K562 (cell line): ENCODE data around the gene MACROH2A2. TPM values are rescaled to one million over a fixed set of nuclear protein-coding genes. Genes with fewer than 3 reads are reported as not detected.

Experiments
- ATAC-seq: fragments of 200-7000 bp; cut with Tn5 transposase; 3 replicates; pipeline ENCODE4 v1.9.1; 2020; ENCODE audit warnings: moderate library complexity
- BruUV-seq: library from RNA; stranded (reverse); fragments of 400-500 nt; replicated peaks from 2 replicates; lab custom pipeline; 2021; lab: Mats Ljungman, UMichigan
- CTCF ChIA-PET: fragments of 300-600 bp; formaldehyde crosslinking; extraction: SDS; loops from one replicate; lab custom pipeline; 2021; ENCODE audit warnings: low intra/inter-chr PET ratio; lab: Yijun Ruan, JAX
- POLR2A ChIA-PET: fragments of 300-600, 350-650 bp; sonication (Branson Sonifier 250); formaldehyde crosslinking; extraction: SDS; loops from one replicate; lab custom pipeline; 2021; ENCODE audit warnings: antibody characterized with exemption, inconsistent platforms; lab: Yijun Ruan, JAX
- DNase-seq, 4 experiments: peaks; one replicate each; pipeline versions ENCODE4 v3.0.0 to v3.0.0-alpha.2; 2011 to 2018; ENCODE audit warnings: low spot score in 3 of 4, mixed read lengths in 3 of 4; ENCODE audit errors: extremely low read depth in 1 of 4
- FAIRE-seq: peaks from 2 replicates; lab custom pipeline; 2011; peaks lifted over from hg19 to GRCh38; lab: Jason Lieb, UNC
- H2AFZ ChIP-seq: 2 replicates; pipeline ENCODE4 v1.6.0; 2011; ENCODE audit warnings: low read depth, low read length, control low read depth, inconsistent platforms
- H3K27ac ChIP-seq: fragments of 200-600 bp; 3 replicates; pipeline ENCODE4 v1.8.0; 2011; ENCODE audit warnings: low read depth, mild to moderate bottlenecking, control low read depth, inconsistent platforms, low read length, moderate library complexity, mixed read lengths; ENCODE audit errors: extremely low read depth
- H3K27me3 ChIP-seq, 2 experiments: fragments of 300-600 bp in 1 of 2; 2 replicates in 1 of 2; 3 replicates in 1 of 2; pipeline versions ENCODE4 v1.6.0 to v1.8.0; 2011; ENCODE audit warnings: inconsistent platforms in 2 of 2, low read length in 2 of 2, mild to moderate bottlenecking in 1 of 2, mixed read lengths in 1 of 2, moderate library complexity in 1 of 2; ENCODE audit not compliant: control insufficient read depth in 2 of 2, insufficient read depth in 2 of 2
- H3K36me3 ChIP-seq: fragments of 300-600 bp; 3 replicates; pipeline ENCODE4 v1.8.0; 2011; ENCODE audit warnings: mild to moderate bottlenecking, low read length, inconsistent platforms; ENCODE audit not compliant: control insufficient read depth, insufficient read depth
- H3K4me1 ChIP-seq, 2 experiments: fragments of 200-600 bp in 1 of 2; replicated peaks in 1 of 2; 2 replicates in 1 of 2; 3 replicates in 1 of 2; pipeline versions ENCODE4 v1.5.1 to v1.8.0; 2011; ENCODE audit warnings: inconsistent platforms in 2 of 2, low read length in 2 of 2, mild to moderate bottlenecking in 1 of 2, mixed read lengths in 1 of 2, moderate library complexity in 1 of 2; ENCODE audit not compliant: control insufficient read depth in 2 of 2, insufficient read depth in 2 of 2
- H3K4me2 ChIP-seq: 2 replicates; pipeline ENCODE4 v1.6.1; 2011; ENCODE audit warnings: low read length, control low read depth, inconsistent platforms, mixed read lengths; ENCODE audit not compliant: insufficient read depth
- H3K4me3 ChIP-seq: fragments of 200-600 bp; sonication (generic), shearing (Covaris generic); 2 replicates; pipeline ENCODE4 v1.5.1; 2016; ENCODE audit warnings: control low read depth, inconsistent platforms
- H3K79me2 ChIP-seq: fragments of 200-600 bp; 3 replicates; pipeline ENCODE4 v1.8.0; 2011; ENCODE audit warnings: low read length, inconsistent platforms; ENCODE audit not compliant: control insufficient read depth, insufficient read depth
- H3K9ac ChIP-seq, 2 experiments: 2 replicates each; pipeline versions ENCODE4 v1.6.0 to v1.6.1; 2011; ENCODE audit warnings: low read depth in 2 of 2, low read length in 2 of 2, control low read depth in 1 of 2, inconsistent platforms in 1 of 2, mild to moderate bottlenecking in 1 of 2, mixed read lengths in 1 of 2; ENCODE audit not compliant: insufficient read depth in 1 of 2
- H3K9me1 ChIP-seq: one replicate; pipeline ENCODE4 v1.6.0; 2011; ENCODE audit warnings: inconsistent platforms, mild to moderate bottlenecking, low read length, moderate library complexity; ENCODE audit not compliant: control insufficient read depth, insufficient read depth
- H3K9me3 ChIP-seq: replicated peaks from 2 replicates; pipeline ENCODE4 v1.5.1; 2011; ENCODE audit warnings: low read depth, low read length, inconsistent platforms; ENCODE audit not compliant: control insufficient read depth, insufficient read depth
- H4K20me1 ChIP-seq: replicated peaks from 2 replicates; pipeline ENCODE4 v1.6.1; 2011; ENCODE audit warnings: low read length, inconsistent platforms, mixed read lengths; ENCODE audit not compliant: control insufficient read depth, insufficient read depth
- CREM ChIP-seq: IDR thresholded peaks from 2 replicates; pipeline ENCODE4 v1.6.1; 2014; ENCODE audit warnings: antibody characterized with exemption, low read depth
- DLX4 ChIP-seq: fragments of 250-450 bp; sonication (Bioruptor Pico); IDR thresholded peaks from 2 replicates; pipeline ENCODE4 v1.6.1; 2021; ENCODE audit warnings: mild to moderate bottlenecking
- MLLT1 ChIP-seq, 2 experiments: fragments of 450-650 bp; IDR thresholded peaks; 2 replicates each; pipeline ENCODE4 v1.6.1; 2016
- RAD21 ChIP-seq, 2 experiments: fragments of 250-450 bp in 1 of 2; fragments of 450-650 bp in 1 of 2; sonication (Bioruptor Pico) in 1 of 2; formaldehyde crosslinking in 1 of 2; IDR thresholded peaks in 1 of 2; conservative IDR thresholded peaks in 1 of 2; 2 replicates each; pipeline versions ENCODE4 v1.4.0 to v1.8.0; 2020 to 2022; ENCODE audit warnings: mild to moderate bottlenecking in 2 of 2, moderate library complexity in 1 of 2
- TFE3 ChIP-seq: fragments of 450-650 bp; formaldehyde crosslinking; IDR thresholded peaks from 2 replicates; pipeline ENCODE4 v1.4.0; 2020; ENCODE audit warnings: mild to moderate bottlenecking, mixed read lengths
- ZNF277 ChIP-seq: fragments of 250-450 bp; sonication (Bioruptor Pico); IDR thresholded peaks from 2 replicates; pipeline ENCODE4 v1.8.0; 2022; ENCODE audit warnings: inconsistent platforms, mild to moderate bottlenecking, moderate library complexity, borderline replicate concordance
- ZNF407 ChIP-seq: fragments of 450-650 bp; IDR thresholded peaks from 2 replicates; pipeline ENCODE4 v1.6.1; 2016; ENCODE audit warnings: low read depth
- WGBS: fragments of 100-300 bp; shearing (Covaris generic); methylation state at CpG from one replicate; pipeline ENCODE4 v1.1.6; 2016; ENCODE audit warnings: low coverage, mixed read lengths; ENCODE audit not compliant: insufficient coverage; ENCODE audit errors: missing lambda C conversion rate; 5-methylcytosine and 5-hydroxymethylcytosine counted together
- in situ Hi-C: fragments of 300-500 bp; cut with MboI; formaldehyde crosslinking; loops from 4 replicates; pipeline ENCODE4 v1.15.0; 2018; ENCODE audit warnings: inconsistent platforms, mixed read lengths
- intact Hi-C: fragments of 100-400 bp; cut with micrococcal nuclease; formaldehyde crosslinking; loops from 2 replicates; pipeline ENCODE4 v1.14.2; 2022
- polyA plus RNA-seq, 8 experiments: library from polyadenylated mRNA; depleted of rRNA in 4 of 8; stranded (reverse) in 5 of 8; unstranded in 3 of 8; fragments of >200 nt; fragmentation: Nextera tagmentation in 2 of 8; fragmentation: Illumina TruSeq in 1 of 8; extraction: Ambion mirVana in 2 of 8; extraction: Trizol in 1 of 8; gene quantifications; 2 replicates each; pipeline versions ENCODE4 v1.2.1 to v1.2.3, GENCODE V29; 2011 to 2014; ENCODE audit warnings: inconsistent platforms in 1 of 8, missing spikeins in 1 of 8
- total RNA-seq, 7 experiments: library from RNA; depleted of rRNA in 6 of 7; stranded (reverse); fragments of >200 nt in 6 of 7; fragmentation: Illumina TruSeq in 2 of 7; extraction: Trizol in 2 of 7; gene quantifications; 2 replicates each; pipeline versions ENCODE4 v1.2.1 to v1.2.3, GENCODE V29; 2011 to 2021; ENCODE audit warnings: low replicate concordance in 1 of 7

The MACROH2A2 gene
- total and polyA plus RNA-seq, 9 of the 15 experiments (the other 6 are each of a cell fraction or from before 2014, with no cell fraction given) = 0.07 TPM; not detected in 8

GRCh38 chr10:70114902-70115301 lies 62.3 kb downstream of the MACROH2A2 start:
- POLR2A ChIA-PET = interaction anchor here (0.8 to 1.7 kb wide), 3 partner anchors 9 to 457 kb away, joined by 3 to 4 read pairs (median 3); no protein-coding TSS in a partner anchor
- CTCF ChIA-PET = interaction anchor here (3.0 kb wide), 1 partner anchor 249 kb away, joined by 13 read pairs; no protein-coding TSS in a partner anchor
- Histone ChIP-seq H2AFZ (no peak overlapping the region), H3K9ac (peak overlapping the region in 1 of 2 experiments; percentile 47; a peak in 1 of 4 replicates), H3K27ac (no peak overlapping the region), H3K4me3 (no peak overlapping the region), H4K20me1 (peaks cover 10% of the 10 kb centered on the region), H3K9me3 (no peaks in the 10 kb centered on the region), H3K79me2 (no peaks in the 10 kb centered on the region), H3K36me3 (peaks cover 21% of the 10 kb centered on the region; the same call in 2 of the 3 replicates), H3K4me2 (no peak overlapping the region), H3K4me1 (0 out of 5 replicates have a peak, but pooled peaks cover 0 to 3% of the 10 kb centered on the region in 2 experiments), H3K9me1 (peaks cover 4% of the 10 kb centered on the region), H3K27me3 (no peaks in the 10 kb centered on the region; a peak in 1 of 5 replicates)
- in situ Hi-C loops = no loop called here
- no TSS peak for BruUV-seq
- intact Hi-C loops = no loop called here
- DNase-seq = peak; percentile 43 to 54 (median 50)
- peak; percentile 29 for FAIRE-seq
- peak; percentile 89 for ATAC-seq
- WGBS = 62% methylated on average over 15 of the region's 15 CpGs
- TF ChIP-seq DLX4 = no peak
- TF ChIP-seq ZNF277 = no peak
- peak; percentile 55 for TF ChIP-seq CREM
- TF ChIP-seq RAD21 (CRISPR knock-in tag; conservative IDR thresholded peaks at IDR 0.05 in 1 of 2, IDR thresholded peaks at IDR 0.05 in 1 of 2) = peak in 1 of 2 experiments; percentile 58; a peak in 2 of 4 replicates
- TF ChIP-seq ZNF407 = no peak
- TF ChIP-seq TFE3 (CRISPR knock-in tag) = no peak
- no peak for TF ChIP-seq MLLT1 (IDR thresholded peaks at IDR 0.05)
